ENCODE measurements around the gene RHO.

RHO gene

GRCh38 chr3:129571605-129572547, 43.4 kb downstream of the RHO start:
- no peaks in the 10 kb centered on the region for H3K27me3 ChIP-seq (ENCODE audit: low read length)
- TF ChIP-seq, protein P1, sequence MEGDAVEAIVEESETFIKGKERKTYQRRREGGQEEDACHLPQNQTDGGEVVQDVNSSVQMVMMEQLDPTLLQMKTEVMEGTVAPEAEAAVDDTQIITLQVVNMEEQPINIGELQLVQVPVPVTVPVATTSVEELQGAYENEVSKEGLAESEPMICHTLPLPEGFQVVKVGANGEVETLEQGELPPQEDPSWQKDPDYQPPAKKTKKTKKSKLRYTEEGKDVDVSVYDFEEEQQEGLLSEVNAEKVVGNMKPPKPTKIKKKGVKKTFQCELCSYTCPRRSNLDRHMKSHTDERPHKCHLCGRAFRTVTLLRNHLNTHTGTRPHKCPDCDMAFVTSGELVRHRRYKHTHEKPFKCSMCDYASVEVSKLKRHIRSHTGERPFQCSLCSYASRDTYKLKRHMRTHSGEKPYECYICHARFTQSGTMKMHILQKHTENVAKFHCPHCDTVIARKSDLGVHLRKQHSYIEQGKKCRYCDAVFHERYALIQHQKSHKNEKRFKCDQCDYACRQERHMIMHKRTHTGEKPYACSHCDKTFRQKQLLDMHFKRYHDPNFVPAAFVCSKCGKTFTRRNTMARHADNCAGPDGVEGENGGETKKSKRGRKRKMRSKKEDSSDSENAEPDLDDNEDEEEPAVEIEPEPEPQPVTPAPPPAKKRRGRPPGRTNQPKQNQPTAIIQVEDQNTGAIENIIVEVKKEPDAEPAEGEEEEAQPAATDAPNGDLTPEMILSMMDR (IDR thresholded peaks at IDR 0.05; ENCODE audit: insufficient read depth, low read length, poor library complexity, severe bottlenecking) = no peak
- TF ChIP-seq EZH2phosphoT487 (conservative IDR thresholded peaks at IDR 0.05; ENCODE audit: low read length) = no peak
- H2AFZ ChIP-seq (ENCODE audit: low read depth, low read length, severe bottlenecking) = no peak overlapping the region
- no peak overlapping the region for H3K4me3 ChIP-seq (ENCODE audit: insufficient read depth, low read length, poor library complexity, severe bottlenecking)
- no peak overlapping the region for H3K4me2 ChIP-seq (ENCODE audit: low read depth, low read length, poor library complexity, severe bottlenecking)
- H3K79me2 ChIP-seq (ENCODE audit: insufficient read depth, low read length) = no peaks in the 10 kb centered on the region
- no peaks in the 10 kb centered on the region for H3K9me3 ChIP-seq (ENCODE audit: insufficient read depth, low read length)
- no peak overlapping the region for H3K9ac ChIP-seq (ENCODE audit: low read length)
- H3K36me3 ChIP-seq (ENCODE audit: low read length) = no peaks in the 10 kb centered on the region
- no peaks in the 10 kb centered on the region for H3F3A ChIP-seq (ENCODE audit: insufficient read depth)
- no peak overlapping the region for H3K27ac ChIP-seq (ENCODE audit: low read depth, low read length)
- no peaks in the 10 kb centered on the region for H3K9me2 ChIP-seq (replicated peaks; ENCODE audit: insufficient read depth, low read length)
- no peaks in the 10 kb centered on the region for H4K20me1 ChIP-seq (ENCODE audit: low read depth, low read length)

DNA sequence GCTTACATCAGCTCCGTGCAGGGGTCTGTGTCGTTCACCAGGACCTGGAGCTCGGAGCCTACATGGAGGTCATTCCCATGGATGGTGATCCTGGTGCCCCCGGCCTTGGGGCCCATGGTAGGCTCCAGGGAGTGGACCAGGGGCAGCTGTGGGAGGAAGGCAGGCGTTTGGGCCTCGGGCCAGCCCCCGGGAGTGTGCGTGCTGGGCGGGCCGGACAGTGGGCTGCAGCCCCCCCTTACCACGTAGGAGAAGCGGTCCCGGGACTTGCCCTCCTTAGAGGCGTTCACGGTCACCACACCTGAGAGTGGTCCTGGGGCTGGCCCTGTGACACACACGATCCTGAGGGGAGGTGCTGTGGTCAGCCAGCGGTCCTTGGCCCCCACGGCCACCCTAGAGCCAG, 44.2 kb downstream of the RHO start:
- Histone ChIP-seq H3K9ac (ENCODE audit: low read length) (no peak overlapping the region), H3K4me2 (ENCODE audit: low read depth, low read length, poor library complexity, severe bottlenecking) (no peak overlapping the region), H4K20me1 (ENCODE audit: low read depth, low read length) (no peaks in the 10 kb centered on the region), H3K27me3 (ENCODE audit: low read length) (no peaks in the 10 kb centered on the region), H3K9me3 (ENCODE audit: insufficient read depth, low read length) (no peaks in the 10 kb centered on the region), H3K9me2 (replicated peaks; ENCODE audit: insufficient read depth, low read length) (no peaks in the 10 kb centered on the region), H3F3A (ENCODE audit: insufficient read depth) (no peaks in the 10 kb centered on the region), H3K36me3 (ENCODE audit: low read length) (no peaks in the 10 kb centered on the region), H2AFZ (ENCODE audit: low read depth, low read length, severe bottlenecking) (no peak overlapping the region), H3K79me2 (ENCODE audit: insufficient read depth, low read length) (no peaks in the 10 kb centered on the region), H3K4me3 (ENCODE audit: insufficient read depth, low read length, poor library complexity, severe bottlenecking) (no peak overlapping the region), H3K27ac (ENCODE audit: low read depth, low read length) (no peak overlapping the region)
- TF ChIP-seq, protein P1 (IDR thresholded peaks at IDR 0.05; ENCODE audit: insufficient read depth, low read length, poor library complexity, severe bottlenecking) = no peak
- TF ChIP-seq EZH2phosphoT487 (conservative IDR thresholded peaks at IDR 0.05; ENCODE audit: low read length) = no peak

DNA sequence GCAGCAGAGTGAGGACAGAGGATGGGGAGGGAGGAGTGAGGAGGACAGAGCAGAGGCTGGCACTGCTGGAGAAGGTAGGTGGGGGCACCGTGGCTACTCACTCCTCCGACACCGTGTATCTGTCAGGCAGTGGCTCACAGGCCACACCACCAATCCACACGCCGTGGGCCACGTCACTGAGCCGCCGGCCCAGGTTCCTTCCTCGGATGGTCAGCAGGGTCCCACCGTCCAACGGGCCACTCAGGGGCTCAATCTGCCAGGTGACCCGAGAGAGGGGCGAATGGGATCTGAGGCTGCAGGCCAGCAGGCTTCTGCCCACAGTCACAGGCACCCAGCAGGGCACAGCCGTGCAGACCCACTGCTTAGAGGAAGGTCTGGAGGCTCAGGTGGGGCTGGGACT, 45.1 kb downstream of the RHO start:
- no peaks in the 10 kb centered on the region for H3K79me2 ChIP-seq (ENCODE audit: insufficient read depth, low read length)
- H3K9me3 ChIP-seq (ENCODE audit: insufficient read depth, low read length) = no peaks in the 10 kb centered on the region
- no peak overlapping the region for H3K4me2 ChIP-seq (ENCODE audit: low read depth, low read length, poor library complexity, severe bottlenecking)
- no peaks in the 10 kb centered on the region for H3K36me3 ChIP-seq (ENCODE audit: low read length)
- H3K9ac ChIP-seq (ENCODE audit: low read length) = no peak overlapping the region
- H3K27ac ChIP-seq (ENCODE audit: low read depth, low read length) = no peak overlapping the region
- no peak overlapping the region for H3K4me3 ChIP-seq (ENCODE audit: insufficient read depth, low read length, poor library complexity, severe bottlenecking)
- H3F3A ChIP-seq (ENCODE audit: insufficient read depth) = no peaks in the 10 kb centered on the region
- no peaks in the 10 kb centered on the region for H3K9me2 ChIP-seq (replicated peaks; ENCODE audit: insufficient read depth, low read length)
- no peaks in the 10 kb centered on the region for H4K20me1 ChIP-seq (ENCODE audit: low read depth, low read length)
- no peaks in the 10 kb centered on the region for H3K27me3 ChIP-seq (ENCODE audit: low read length)
- TF ChIP-seq EZH2phosphoT487 (conservative IDR thresholded peaks at IDR 0.05; ENCODE audit: low read length) = no peak
- TF ChIP-seq, protein P1 (IDR thresholded peaks at IDR 0.05; ENCODE audit: insufficient read depth, low read length, poor library complexity, severe bottlenecking) = no peak
- no peak overlapping the region for H2AFZ ChIP-seq (ENCODE audit: low read depth, low read length, severe bottlenecking)
